Erythroblast (primary cell): ENCODE measurements around the gene MYOM3.

ENCODE experiments used
- GATA1 ChIP-seq: IDR thresholded peaks from 2 replicates; pipeline ENCODE4 v1.6.1; 2011; ENCODE audit warnings: low read depth, mild to moderate bottlenecking, control low read depth, low read length, moderate library complexity
- POLR2A ChIP-seq: IDR thresholded peaks from 2 replicates; pipeline ENCODE4 v1.6.1; 2011; ENCODE audit warnings: mild to moderate bottlenecking, low read length

DNA sequence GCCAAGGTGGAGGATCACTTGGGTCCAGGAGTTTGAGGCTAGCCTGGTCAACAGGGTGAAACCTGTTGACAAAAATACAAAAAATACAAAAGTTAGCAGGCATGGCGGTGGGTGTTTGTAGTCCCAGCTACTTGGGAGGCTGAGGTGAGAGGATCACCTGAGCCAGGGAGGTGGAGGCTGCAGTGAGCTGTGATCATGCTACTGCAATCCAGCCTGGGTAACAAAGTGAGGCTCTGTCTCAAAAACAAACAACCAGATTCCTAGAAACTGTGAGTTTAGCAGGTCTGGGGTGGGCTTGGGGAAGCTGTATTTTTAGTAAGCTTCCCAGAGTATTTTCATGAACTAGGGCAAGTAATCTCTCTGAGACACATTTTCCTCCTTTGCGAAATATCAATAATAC is 5.2 kb upstream of the MYOM3 start:
- TF ChIP-seq POLR2A (no peak), GATA1 (no peak)
